HepG2 (cell line): ENCODE results near the gene ZSWIM5. TPM values are rescaled to one million over a fixed set of nuclear protein-coding genes. Genes with fewer than 3 reads are reported as not detected.
A peak's percentile ranks its signal among the peaks of the same experiment; 100 is the strongest.

Experiments used
- AHR ChIP-seq: IDR thresholded peaks from 2 replicates; pipeline ENCODE4 v1.6.1; 2018; ENCODE audit warnings: missing genetic modification reagents, missing compliant biosample characterization
- ARNTL ChIP-seq: sonication (generic); formaldehyde crosslinking; IDR thresholded peaks from 2 replicates; pipeline ENCODE4 v1.4.0; 2020; ENCODE audit warnings: mild to moderate bottlenecking, missing genetic modification reagents
- DR1 ChIP-seq: sonication (generic); formaldehyde crosslinking; IDR thresholded peaks from 2 replicates; pipeline ENCODE4 v1.8.0; 2021; ENCODE audit warnings: mild to moderate bottlenecking, missing genetic modification reagents, inconsistent platforms
- FOXK2 ChIP-seq: fragments of 450-650 bp; IDR thresholded peaks from 2 replicates; pipeline ENCODE4 v1.6.1; 2016
- HDAC6 ChIP-seq: fragments of 200-600 bp; sonication (generic); IDR thresholded peaks from 2 replicates; pipeline ENCODE4 v1.7.0; 2017; ENCODE audit warnings: mild to moderate bottlenecking, antibody characterized with exemption, low read length, low read depth
- HMG20A ChIP-seq: IDR thresholded peaks from 2 replicates; pipeline ENCODE4 v1.6.1; 2016; ENCODE audit warnings: borderline replicate concordance
- HOMEZ ChIP-seq: IDR thresholded peaks from 2 replicates; pipeline ENCODE4 v1.6.1; 2016; ENCODE audit warnings: low read depth
- NCOR1 ChIP-seq: fragments of 200-600 bp; sonication (generic); IDR thresholded peaks from 2 replicates; pipeline ENCODE4 v1.7.0; 2017; ENCODE audit warnings: antibody characterized with exemption, low read length, borderline replicate concordance
- PCBP2 ChIP-seq: fragments of 200-400 bp; formaldehyde crosslinking; optimal IDR thresholded peaks from 2 replicates; pipeline ENCODE3; 2018; ENCODE audit warnings: low read length, low read depth; ENCODE audit not compliant: poor library complexity, severe bottlenecking
- PHF5A ChIP-seq: IDR thresholded peaks from one replicate; pipeline ENCODE4 v1.6.1; 2018; ENCODE audit warnings: low read depth, missing genetic modification reagents; ENCODE audit not compliant: unreplicated experiment
- RFX1 ChIP-seq: fragments of 450-650 bp; IDR thresholded peaks from 2 replicates; pipeline ENCODE4 v1.6.1; 2017
- SAFB2 ChIP-seq: sonication (generic); formaldehyde crosslinking; IDR thresholded peaks from 2 replicates; pipeline ENCODE4 v1.5.1; 2020; ENCODE audit warnings: missing genetic modification reagents, low read depth, mild to moderate bottlenecking, borderline replicate concordance
- SNRNP70 ChIP-seq: fragments of 200-400 bp; formaldehyde crosslinking; IDR thresholded peaks from 2 replicates; pipeline ENCODE4 v1.6.1; 2017; ENCODE audit warnings: mild to moderate bottlenecking, low read depth, low read length, moderate library complexity
- SRSF4 ChIP-seq: fragments of 200-400 bp; formaldehyde crosslinking; IDR thresholded peaks from one replicate; pipeline ENCODE4 v1.6.1; 2018; ENCODE audit warnings: mild to moderate bottlenecking, low read depth, low read length, moderate library complexity; ENCODE audit not compliant: poor library complexity, severe bottlenecking
- U2AF2 ChIP-seq: fragments of 200-400 bp; formaldehyde crosslinking; IDR thresholded peaks from 2 replicates; pipeline ENCODE4 v1.6.1; 2017; ENCODE audit warnings: low read depth, mild to moderate bottlenecking, low read length
- ZC3H13 ChIP-seq: sonication (generic); formaldehyde crosslinking; IDR thresholded peaks from 2 replicates; pipeline ENCODE4 v1.8.1; 2023; ENCODE audit warnings: mild to moderate bottlenecking, missing genetic modification reagents, moderate library complexity
- ZNF143 ChIP-seq: sonication (generic); formaldehyde crosslinking; IDR thresholded peaks from 2 replicates; pipeline ENCODE4 v1.4.0; 2020; ENCODE audit warnings: missing genetic modification reagents
- ZNF253 ChIP-seq: sonication (generic); formaldehyde crosslinking; IDR thresholded peaks from 2 replicates; pipeline ENCODE4 v1.8.0; 2022; ENCODE audit warnings: mild to moderate bottlenecking, missing genetic modification reagents, borderline replicate concordance
- ZNF350 ChIP-seq: sonication (generic); formaldehyde crosslinking; IDR thresholded peaks from 2 replicates; pipeline ENCODE4 v1.4.0; 2020; ENCODE audit warnings: mild to moderate bottlenecking, low read depth, missing genetic modification reagents, borderline replicate concordance
- ZNF710 ChIP-seq: sonication (generic); formaldehyde crosslinking; IDR thresholded peaks from 2 replicates; pipeline ENCODE4 v1.5.0; 2020; ENCODE audit warnings: mild to moderate bottlenecking, missing genetic modification reagents, borderline replicate concordance
- ZSCAN25 ChIP-seq: sonication (generic); formaldehyde crosslinking; IDR thresholded peaks from 2 replicates; pipeline ENCODE4 v1.8.0; 2022; ENCODE audit warnings: mild to moderate bottlenecking, missing genetic modification reagents
- polyA plus RNA-seq, 8 experiments: library from polyadenylated mRNA; depleted of rRNA in 3 of 8; stranded (reverse) in 7 of 8; unstranded in 1 of 8; fragments of >200 nt; fragmentation: Illumina TruSeq in 4 of 8; extraction: Trizol in 4 of 8; gene quantifications; 2 replicates each; pipeline versions ENCODE4 v1.2.1 to v1.2.3, GENCODE V29; 2011 to 2016; ENCODE audit warnings: low read depth in 4 of 8, missing spikeins in 1 of 8, mixed read lengths in 1 of 8; ENCODE audit not compliant: insufficient read depth in 1 of 8
- total RNA-seq, 5 experiments: library from RNA; depleted of rRNA; stranded (reverse); fragments of >200 nt; fragmentation: Illumina TruSeq; extraction: Trizol; gene quantifications; 2 replicates each; pipeline ENCODE4 v1.2.3, GENCODE V29; 2016; ENCODE audit warnings: low read depth in 1 of 5
- TF ChIP-seq, protein P1 (sequence below): sonication (generic); formaldehyde crosslinking; IDR thresholded peaks from 2 replicates; pipeline ENCODE4 v1.4.0; 2020; ENCODE audit warnings: missing genetic modification reagents
- TF ChIP-seq, protein P2 (sequence below): sonication (generic); formaldehyde crosslinking; IDR thresholded peaks from 2 replicates; pipeline ENCODE4 v1.5.0; 2020; ENCODE audit warnings: missing genetic modification reagents
- TF ChIP-seq, protein P3 (sequence below): IDR thresholded peaks from 2 replicates; pipeline ENCODE4 v1.6.1; 2016; ENCODE audit warnings: low read depth, borderline replicate concordance

The ZSWIM5 gene
- total and polyA plus RNA-seq, 2 of the 13 experiments (the other 11 are each of a cell fraction or from before 2014, with no cell fraction given) = 11.0 to 20.6 TPM

DNA sequence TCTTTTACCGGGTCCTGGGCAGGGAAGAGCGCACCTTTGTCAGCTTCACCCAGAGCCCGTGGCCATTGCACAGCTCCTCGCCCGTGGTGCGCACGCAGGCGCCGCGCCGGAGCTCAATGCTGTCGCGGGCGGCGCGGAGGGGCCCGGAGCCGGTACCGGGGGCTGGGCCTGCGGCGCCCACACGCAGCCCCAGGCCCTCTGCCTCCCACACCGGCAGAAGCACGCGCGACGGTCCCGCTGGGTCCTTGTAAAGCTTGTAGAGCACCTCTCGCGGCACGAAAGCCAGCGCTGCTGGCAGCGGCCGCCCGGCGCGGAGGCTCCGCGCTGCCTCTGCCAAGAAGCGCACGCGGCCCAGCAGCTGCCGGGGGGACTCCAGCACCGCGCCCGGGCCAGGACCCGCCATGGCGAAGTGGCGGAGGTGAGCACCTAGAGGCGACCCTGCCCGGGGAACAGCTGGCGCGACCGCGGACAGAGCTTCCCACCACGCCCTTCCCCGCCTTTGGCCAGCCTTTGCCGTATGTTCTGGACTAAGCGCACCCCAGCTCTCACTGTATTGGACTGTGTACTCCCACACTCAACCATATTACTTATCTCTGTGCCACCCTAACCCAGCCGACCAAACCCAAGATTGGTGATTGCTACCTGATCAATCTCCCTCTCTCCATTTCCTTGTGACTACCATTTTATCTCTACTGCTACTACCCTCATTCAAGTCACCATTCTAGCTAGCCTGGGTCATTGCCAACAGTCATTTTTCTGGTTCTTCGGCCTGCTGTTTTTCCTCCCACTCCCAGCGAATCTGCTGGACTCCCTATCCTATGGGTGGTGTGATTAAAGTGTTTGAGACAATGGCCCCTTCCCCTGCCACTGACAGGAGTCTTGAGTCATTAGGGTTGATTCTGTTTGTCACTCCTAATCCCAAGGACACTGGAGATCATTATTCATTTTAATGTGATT is 195.3 kb downstream of the ZSWIM5 start, which contains the start of gene HECTD3 (continued):
- TF ChIP-seq, protein P1, sequence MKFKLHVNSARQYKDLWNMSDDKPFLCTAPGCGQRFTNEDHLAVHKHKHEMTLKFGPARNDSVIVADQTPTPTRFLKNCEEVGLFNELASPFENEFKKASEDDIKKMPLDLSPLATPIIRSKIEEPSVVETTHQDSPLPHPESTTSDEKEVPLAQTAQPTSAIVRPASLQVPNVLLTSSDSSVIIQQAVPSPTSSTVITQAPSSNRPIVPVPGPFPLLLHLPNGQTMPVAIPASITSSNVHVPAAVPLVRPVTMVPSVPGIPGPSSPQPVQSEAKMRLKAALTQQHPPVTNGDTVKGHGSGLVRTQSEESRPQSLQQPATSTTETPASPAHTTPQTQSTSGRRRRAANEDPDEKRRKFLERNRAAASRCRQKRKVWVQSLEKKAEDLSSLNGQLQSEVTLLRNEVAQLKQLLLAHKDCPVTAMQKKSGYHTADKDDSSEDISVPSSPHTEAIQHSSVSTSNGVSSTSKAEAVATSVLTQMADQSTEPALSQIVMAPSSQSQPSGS = no peak
- TF ChIP-seq SRSF4 = no peak
- TF ChIP-seq ZNF143 (CRISPR knock-in tag) = no peak
- no peak for TF ChIP-seq AHR (CRISPR knock-in tag)
- TF ChIP-seq, protein P2, sequence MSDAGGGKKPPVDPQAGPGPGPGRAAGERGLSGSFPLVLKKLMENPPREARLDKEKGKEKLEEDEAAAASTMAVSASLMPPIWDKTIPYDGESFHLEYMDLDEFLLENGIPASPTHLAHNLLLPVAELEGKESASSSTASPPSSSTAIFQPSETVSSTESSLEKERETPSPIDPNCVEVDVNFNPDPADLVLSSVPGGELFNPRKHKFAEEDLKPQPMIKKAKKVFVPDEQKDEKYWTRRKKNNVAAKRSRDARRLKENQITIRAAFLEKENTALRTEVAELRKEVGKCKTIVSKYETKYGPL (CRISPR knock-in tag) = no peak
- TF ChIP-seq ZC3H13 = peak; percentile 64; the same call in 1 of the 2 replicates
- TF ChIP-seq FOXK2 = no peak
- TF ChIP-seq HOMEZ (CRISPR knock-in tag) = no peak
- no peak for TF ChIP-seq PHF5A (CRISPR knock-in tag)
- TF ChIP-seq NCOR1 = no peak
- no peak for TF ChIP-seq U2AF2
- no peak for TF ChIP-seq SAFB2 (CRISPR knock-in tag)
- 0 out of 2 replicates have a peak, but pooled peaks have one; percentile 9 for TF ChIP-seq ZNF253 (CRISPR knock-in tag)
- TF ChIP-seq RFX1 = no peak
- no peak for TF ChIP-seq ZSCAN25 (CRISPR knock-in tag)
- TF ChIP-seq ZNF350 = no peak
- TF ChIP-seq ZNF710 (CRISPR knock-in tag) = 0 out of 2 replicates have a peak, but pooled peaks have one; percentile 27
- no peak for TF ChIP-seq SNRNP70
- TF ChIP-seq HDAC6 = no peak
- no peak for TF ChIP-seq HMG20A (CRISPR knock-in tag)
- no peak for TF ChIP-seq ARNTL (CRISPR knock-in tag)
- no peak for TF ChIP-seq PCBP2
- TF ChIP-seq, protein P3, sequence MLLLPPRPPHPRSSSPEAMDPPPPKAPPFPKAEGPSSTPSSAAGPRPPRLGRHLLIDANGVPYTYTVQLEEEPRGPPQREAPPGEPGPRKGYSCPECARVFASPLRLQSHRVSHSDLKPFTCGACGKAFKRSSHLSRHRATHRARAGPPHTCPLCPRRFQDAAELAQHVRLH (CRISPR knock-in tag) = no peak; the same call in 1 of the 2 replicates
- TF ChIP-seq DR1 (CRISPR knock-in tag) = no peak
